IMR-90 (cell line): Measurements from ENCODE around the gene EVL. TPM values are rescaled to one million over a fixed set of nuclear protein-coding genes. Genes with fewer than 3 reads are reported as not detected.

Source experiments
- ATAC-seq: fragments of 200-7000 bp; cut with Tn5 transposase; 2 replicates; pipeline ENCODE4 v1.9.1; 2020; ENCODE audit warnings: low read depth, mild to moderate bottlenecking, moderate library complexity
- BruUV-seq: library from RNA; stranded (reverse); fragments of 400-500 nt; replicated peaks from 2 replicates; lab custom pipeline; 2021; lab: Mats Ljungman, UMichigan
- CTCF ChIA-PET: fragments of 300-600 bp; formaldehyde crosslinking; extraction: SDS; loops from one replicate; lab custom pipeline; 2021; ENCODE audit warnings: antibody characterized with exemption; lab: Yijun Ruan, JAX
- POLR2A ChIA-PET: fragments of 300-600 bp; sonication (Branson Sonifier 250); formaldehyde crosslinking; loops from one replicate; lab custom pipeline; 2022; ENCODE audit warnings: antibody characterized with exemption; ENCODE audit not compliant: unreplicated experiment; lab: Charles Lee
- DNase-seq: peaks from one replicate; pipeline ENCODE4 v3.0.0; 2013
- H2AFZ ChIP-seq: replicated peaks from 2 replicates; pipeline ENCODE3; 2013; ENCODE audit warnings: low read length, mild to moderate bottlenecking; ENCODE audit not compliant: poor library complexity
- H2AK5ac ChIP-seq: 2 replicates; pipeline ENCODE4 v1.6.1; 2013; ENCODE audit warnings: low read depth, low read length, inconsistent platforms
- H2AK9ac ChIP-seq: replicated peaks from 2 replicates; pipeline ENCODE3; 2013; ENCODE audit warnings: mild to moderate bottlenecking, low read depth, low read length, moderate library complexity; ENCODE audit not compliant: poor library complexity
- H2BK120ac ChIP-seq: 2 replicates; pipeline ENCODE4 v1.6.1; 2013; ENCODE audit warnings: low read depth, low read length, inconsistent platforms
- H2BK15ac ChIP-seq: 3 replicates; pipeline ENCODE4 v1.6.1; 2013; ENCODE audit warnings: low read depth, low read length, inconsistent platforms
- H2BK20ac ChIP-seq: 2 replicates; pipeline ENCODE4 v1.6.1; 2013; ENCODE audit warnings: low read depth, mild to moderate bottlenecking, inconsistent platforms, low read length, moderate library complexity
- H2BK5ac ChIP-seq: 2 replicates; pipeline ENCODE4 v1.6.1; 2013; ENCODE audit warnings: mild to moderate bottlenecking, low read depth, low read length, inconsistent platforms; ENCODE audit not compliant: poor library complexity, severe bottlenecking
- H3K14ac ChIP-seq: replicated peaks from 2 replicates; pipeline ENCODE4 v1.6.1; 2013; ENCODE audit warnings: low read depth, low read length, inconsistent platforms
- H3K18ac ChIP-seq: 2 replicates; pipeline ENCODE4 v1.6.1; 2013; ENCODE audit warnings: low read depth, low read length, control low read depth
- H3K23ac ChIP-seq: 2 replicates; pipeline ENCODE4 v1.6.1; 2013; ENCODE audit warnings: low read depth, low read length, inconsistent platforms
- H3K27ac ChIP-seq: 2 replicates; pipeline ENCODE4 v1.5.1; 2013; ENCODE audit warnings: mild to moderate bottlenecking, control low read depth, low read length; ENCODE audit not compliant: insufficient read depth
- H3K27me3 ChIP-seq: 2 replicates; pipeline ENCODE4 v1.6.1; 2013; ENCODE audit warnings: low read length; ENCODE audit not compliant: control insufficient read depth, insufficient read depth
- H3K36me3 ChIP-seq: 2 replicates; pipeline ENCODE4 v1.6.1; 2013; ENCODE audit warnings: low read length, mixed read lengths; ENCODE audit not compliant: control insufficient read depth, insufficient read depth
- H3K4ac ChIP-seq: 2 replicates; pipeline ENCODE4 v1.6.1; 2013; ENCODE audit warnings: low read depth, low read length, inconsistent platforms
- H3K4me1 ChIP-seq: 2 replicates; pipeline ENCODE4 v1.6.1; 2013; ENCODE audit warnings: low read length, mixed read lengths; ENCODE audit not compliant: control insufficient read depth, insufficient read depth
- H3K4me2 ChIP-seq: 2 replicates; pipeline ENCODE4 v1.6.1; 2013; ENCODE audit warnings: low read depth, mild to moderate bottlenecking, control low read depth, low read length, moderate library complexity
- H3K4me3 ChIP-seq: 2 replicates; pipeline ENCODE4 v1.5.1; 2013; ENCODE audit warnings: low read depth, mild to moderate bottlenecking, control low read depth, low read length, moderate library complexity; ENCODE audit not compliant: insufficient read depth
- H3K56ac ChIP-seq: 2 replicates; pipeline ENCODE4 v1.6.1; 2013; ENCODE audit warnings: low read length, inconsistent platforms; ENCODE audit not compliant: insufficient read depth; ENCODE audit errors: extremely low read depth
- H3K79me1 ChIP-seq, 2 experiments: 2 replicates each; pipeline ENCODE4 v1.6.1; 2013; ENCODE audit warnings: low read length in 2 of 2, inconsistent platforms in 1 of 2, low read depth in 1 of 2
- H3K9ac ChIP-seq: 2 replicates; pipeline ENCODE4 v1.6.1; 2013; ENCODE audit warnings: low read depth, low read length, control low read depth
- H3K9me1 ChIP-seq: 2 replicates; pipeline ENCODE4 v1.6.1; 2013; ENCODE audit warnings: low read length, inconsistent platforms; ENCODE audit not compliant: insufficient read depth
- H3K9me3 ChIP-seq: 2 replicates; pipeline ENCODE4 v1.6.1; 2013; ENCODE audit warnings: low read length; ENCODE audit not compliant: control insufficient read depth, insufficient read depth
- H4K20me1 ChIP-seq: 2 replicates; pipeline ENCODE4 v1.6.1; 2013; ENCODE audit warnings: low read length, inconsistent platforms; ENCODE audit not compliant: insufficient read depth
- H4K5ac ChIP-seq: 2 replicates; pipeline ENCODE4 v1.6.1; 2013; ENCODE audit warnings: mild to moderate bottlenecking, low read depth, low read length, control low read depth
- H4K8ac ChIP-seq, 2 experiments: 2 replicates each; pipeline ENCODE4 v1.6.1; 2013; ENCODE audit warnings: low read depth in 2 of 2, low read length in 2 of 2, control low read depth in 1 of 2, inconsistent platforms in 1 of 2
- H4K91ac ChIP-seq: 2 replicates; pipeline ENCODE4 v1.6.1; 2013; ENCODE audit warnings: low read depth, low read length, inconsistent platforms; ENCODE audit not compliant: insufficient read depth
- BHLHE40 ChIP-seq: fragments of 150-350 bp; IDR thresholded peaks from 2 replicates; pipeline ENCODE4 v1.6.1; 2016; ENCODE audit warnings: mild to moderate bottlenecking, low read depth, low read length
- CTCF ChIP-seq: conservative IDR thresholded peaks from 2 replicates; pipeline ENCODE4 v1.5.1; 2012; ENCODE audit warnings: mild to moderate bottlenecking, low read depth, low read length, improper control_type of control experiment
- FOS ChIP-seq: fragments of 150-350 bp; IDR thresholded peaks from 2 replicates; pipeline ENCODE4 v1.6.1; 2016; ENCODE audit warnings: low read depth, low read length
- MAFK ChIP-seq: IDR thresholded peaks from 2 replicates; pipeline ENCODE4 v1.6.1; 2012; ENCODE audit warnings: low read depth, low read length, improper control_type of control experiment
- MXI1 ChIP-seq: IDR thresholded peaks from 2 replicates; pipeline ENCODE4 v1.6.1; 2012; ENCODE audit warnings: low read depth, mild to moderate bottlenecking, low read length, moderate library complexity, borderline replicate concordance
- RAD21 ChIP-seq: IDR thresholded peaks from 2 replicates; pipeline ENCODE4 v1.6.1; 2012; ENCODE audit warnings: low read length, improper control_type of control experiment
- RFX5 ChIP-seq: IDR thresholded peaks from 2 replicates; pipeline ENCODE4 v1.8.0; 2012; ENCODE audit warnings: low read depth, mild to moderate bottlenecking, low read length, moderate library complexity
- WGBS, 2 experiments: methylation state at CpG; one replicate each; pipeline versions ENCODE4 v1.1.5 to v1.1.7; 2013; ENCODE audit warnings: missing lambda C conversion rate in 2 of 2; ENCODE audit not compliant: insufficient read length in 1 of 2; ENCODE audit errors: extremely low coverage in 2 of 2; 5-methylcytosine and 5-hydroxymethylcytosine counted together
- dilution Hi-C: fragments of 300-500 bp; cut with HindIII; formaldehyde crosslinking; loops from one replicate; pipeline ENCODE4 v1.14.3; 2018; ENCODE audit warnings: low sequenced_read_pairs; ENCODE audit not compliant: unreplicated experiment
- in situ Hi-C: fragments of 300-500 bp; cut with MboI; formaldehyde crosslinking; loops from 3 replicates; pipeline ENCODE4 v1.14.3; 2019; ENCODE audit warnings: low sequenced_read_pairs, inconsistent platforms, mixed read lengths
- intact Hi-C: fragments of 100-400 bp; cut with micrococcal nuclease; formaldehyde crosslinking; loops from 2 replicates; pipeline ENCODE4 v1.10.0; 2022
- polyA plus RNA-seq, 3 experiments: library from polyadenylated mRNA; depleted of rRNA; stranded (reverse); fragments of >200 nt; gene quantifications; 2 replicates each; pipeline ENCODE4 v1.2.3, GENCODE V29; 2012; ENCODE audit warnings: low replicate concordance in 1 of 3
- total RNA-seq: library from RNA; depleted of rRNA; stranded (reverse); fragments of >200 nt; gene quantifications from 2 replicates; pipeline ENCODE4 v1.2.3, GENCODE V29; 2012

EVL gene
- total and polyA plus RNA-seq, 2 of the 4 experiments (the other 2 are of a cell fraction): 7.2 to 36.5 TPM

GRCh38 chr14:100058777-100059437 is 6.3 kb upstream of the EVL start (continued):
- no peak for TF ChIP-seq CTCF
- TF ChIP-seq RFX5: no peak
- no peak for TF ChIP-seq MAFK
- TF ChIP-seq BHLHE40: no peak

- ATAC-seq: no peak
- 0 out of 2 replicates have a peak, but pooled peaks cover 2% of the 10 kb centered on the region for H3K4me1 ChIP-seq
- H3K27ac ChIP-seq: no peak overlapping the region
- POLR2A ChIA-PET: no interaction called here
- no peak overlapping the region for H2AK9ac ChIP-seq
- no peak overlapping the region for H4K5ac ChIP-seq
- dilution Hi-C loops: no loop called here
- no peak overlapping the region for H2BK20ac ChIP-seq
- no peak overlapping the region for H4K91ac ChIP-seq
- peaks cover 0 to 4% of the 10 kb centered on the region in 2 experiments; a peak in 1 of 4 replicates for H3K79me1 ChIP-seq
- no peak for DNase-seq
- CTCF ChIA-PET: no interaction called here
- no peak overlapping the region for H2AK5ac ChIP-seq
- no peak overlapping the region for H2BK120ac ChIP-seq
- H3K18ac ChIP-seq: no peak overlapping the region
- H2BK15ac ChIP-seq: no peak overlapping the region
- no peak overlapping the region for H2BK5ac ChIP-seq
- no peak overlapping the region for H3K4me2 ChIP-seq
- H3K36me3 ChIP-seq: no peaks in the 10 kb centered on the region
- intact Hi-C loops: loop anchor here (5.0 kb wide), 1 partner anchor 38 kb away; no protein-coding TSS in a partner anchor
- no peaks in the 10 kb centered on the region for H4K20me1 ChIP-seq
- H3K56ac ChIP-seq: no peak overlapping the region
- H2AFZ ChIP-seq: no peak overlapping the region
- H3K9me3 ChIP-seq: no peaks in the 10 kb centered on the region
- no peak overlapping the region for H3K4ac ChIP-seq
- in situ Hi-C loops: no loop called here
- H3K14ac ChIP-seq: no peak overlapping the region
- TF ChIP-seq MXI1 (no peak), RFX5 (no peak), RAD21 (no peak), FOS (no peak)
- H3K27me3 ChIP-seq: no peaks in the 10 kb centered on the region
- no peak overlapping the region for H3K4me3 ChIP-seq
- 90% methylated on average over 3 of the region's 3 CpGs; no CpG with 5 or more reads in 1 of the 2 experiments for WGBS, 2 experiments
- H3K23ac ChIP-seq: no peak overlapping the region
- H3K9me1 ChIP-seq: no peaks in the 10 kb centered on the region
- BruUV-seq: no TSS peak
- H3K9ac ChIP-seq: no peak overlapping the region
- no peak overlapping the region for H4K8ac ChIP-seq
Observed at GRCh38 chr14:100059438-100059781, 5.8 kb upstream of the EVL start.
